KG1 (cell line): Measurements from ENCODE around the gene RGS12.
"Not testable (repeated sequence)": the region's sequence is repeated elsewhere in the genome, so short reads cannot be mapped to it uniquely, and the experiment has no call there.

Experiments
- DNase-seq: peaks from one replicate; lab custom pipeline; 2025; lab: John Stamatoyannopoulos, UW

RGS12 gene

DNA sequence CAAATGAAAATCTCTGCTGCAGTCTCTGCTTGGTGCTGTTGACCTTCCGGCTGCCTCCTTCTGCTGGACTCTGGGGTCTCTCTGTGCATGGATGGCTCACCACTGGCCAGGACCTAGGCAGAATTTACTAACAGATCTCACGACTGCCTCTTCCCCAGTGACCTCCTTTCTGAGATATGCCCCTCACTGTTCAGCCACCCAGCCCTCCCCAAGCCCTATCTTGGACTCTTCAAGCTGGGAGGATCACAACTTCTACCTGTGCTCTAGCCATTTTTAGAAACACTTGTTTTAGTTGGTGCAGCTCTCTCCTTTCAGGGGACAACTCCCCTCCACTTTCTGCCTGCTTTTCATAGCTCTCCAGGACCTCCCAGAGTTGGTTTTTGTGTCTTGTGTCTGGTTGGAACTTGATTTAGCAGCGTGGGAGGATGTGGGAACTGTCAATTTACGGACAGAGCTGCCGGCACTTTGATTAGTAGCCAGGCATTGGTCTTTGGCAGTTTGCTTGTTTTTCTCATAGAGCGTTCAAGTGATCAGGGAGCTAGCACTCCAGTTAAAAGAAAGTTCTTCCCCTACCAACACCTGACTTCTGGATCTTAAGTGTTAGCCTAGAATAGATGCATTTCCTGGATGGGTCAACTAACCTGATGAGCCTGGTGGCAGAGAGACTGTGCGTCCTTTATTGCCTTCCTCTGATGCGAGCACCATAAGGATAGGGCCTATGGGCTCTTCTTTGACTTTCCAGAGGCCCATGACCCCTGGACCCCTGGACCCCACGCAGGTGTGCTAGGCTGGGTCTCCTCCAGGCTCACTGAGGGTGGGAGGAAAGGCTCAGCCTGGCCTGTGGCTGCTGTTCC lies 6.5 kb downstream of the RGS12 start:
- no peak for DNase-seq

DNA sequence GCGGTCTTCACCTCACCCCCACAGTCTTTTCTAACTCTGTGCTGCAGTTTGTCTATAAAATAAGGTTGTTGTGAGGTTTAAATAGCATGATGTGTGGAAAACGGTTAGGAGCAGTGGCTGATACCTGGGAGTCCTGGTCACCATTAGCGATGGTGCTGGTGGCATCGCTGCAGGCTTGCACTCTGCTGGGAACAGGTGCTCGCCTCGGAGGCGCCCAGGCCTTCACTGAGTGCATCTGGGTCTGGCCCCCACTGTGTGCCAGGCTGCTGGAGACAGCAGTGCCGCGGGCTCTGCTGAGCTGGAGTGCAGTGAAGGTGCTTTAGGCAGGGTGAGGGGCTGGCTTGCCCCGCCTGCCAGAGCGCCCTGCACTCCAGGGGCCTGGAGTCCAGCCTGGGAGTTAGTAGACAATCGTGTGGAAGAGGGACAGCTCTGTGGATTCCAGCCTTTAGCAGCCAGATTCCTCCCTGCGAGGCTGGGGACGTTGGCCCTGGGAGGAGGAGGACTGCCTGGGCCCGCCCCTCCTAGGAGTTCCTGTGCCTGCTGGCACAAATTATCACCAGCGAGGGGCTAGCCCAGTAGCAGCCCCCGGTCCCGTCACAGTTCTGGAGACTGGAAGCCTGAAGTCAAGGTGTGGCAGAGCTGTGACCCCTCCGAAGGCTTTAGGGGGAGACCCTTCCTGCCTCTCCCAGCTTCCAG lies 7.3 kb downstream of the RGS12 start:
- DNase-seq, result no peak

- not testable (repeated sequence) for DNase-seq
Measured at GRCh38 chr4:3300882-3301281, 8.1 kb downstream of the RGS12 start.

- DNase-seq, result no peak
Measured at GRCh38 chr4:3301450-3302172, 8.8 kb downstream of the RGS12 start.

DNA sequence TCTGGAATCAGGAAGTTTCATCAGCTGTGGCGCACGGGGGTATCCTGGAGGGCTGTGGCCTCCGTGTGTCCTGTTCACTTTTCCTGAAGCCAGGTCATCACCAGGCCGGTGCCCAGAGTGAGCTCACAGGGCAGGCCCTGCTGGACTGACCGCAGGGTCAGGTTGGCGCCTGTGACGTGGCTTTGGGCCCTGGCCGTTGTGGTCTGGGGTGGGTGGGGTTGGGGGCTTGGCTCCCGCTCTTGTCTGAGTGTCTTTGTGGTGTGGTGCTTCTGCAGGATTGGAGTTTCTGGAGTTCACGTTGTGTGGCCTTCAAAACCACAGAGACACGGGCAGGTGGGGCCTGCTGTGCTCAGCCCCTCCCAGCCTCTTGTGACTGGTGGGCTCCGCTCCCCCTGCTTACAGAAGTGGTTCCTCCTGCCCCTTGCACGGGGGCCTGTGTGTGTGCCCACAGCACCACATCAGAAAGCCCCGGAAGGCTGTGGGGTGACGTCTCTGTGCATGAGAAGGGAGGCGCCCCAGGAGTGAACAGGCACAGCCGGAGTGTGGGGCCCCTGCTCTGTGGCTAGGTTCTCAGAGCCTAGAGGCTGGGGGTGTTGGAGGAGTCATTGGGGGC lies 9.5 kb downstream of the RGS12 start:
- DNase-seq, result no peak

DNA sequence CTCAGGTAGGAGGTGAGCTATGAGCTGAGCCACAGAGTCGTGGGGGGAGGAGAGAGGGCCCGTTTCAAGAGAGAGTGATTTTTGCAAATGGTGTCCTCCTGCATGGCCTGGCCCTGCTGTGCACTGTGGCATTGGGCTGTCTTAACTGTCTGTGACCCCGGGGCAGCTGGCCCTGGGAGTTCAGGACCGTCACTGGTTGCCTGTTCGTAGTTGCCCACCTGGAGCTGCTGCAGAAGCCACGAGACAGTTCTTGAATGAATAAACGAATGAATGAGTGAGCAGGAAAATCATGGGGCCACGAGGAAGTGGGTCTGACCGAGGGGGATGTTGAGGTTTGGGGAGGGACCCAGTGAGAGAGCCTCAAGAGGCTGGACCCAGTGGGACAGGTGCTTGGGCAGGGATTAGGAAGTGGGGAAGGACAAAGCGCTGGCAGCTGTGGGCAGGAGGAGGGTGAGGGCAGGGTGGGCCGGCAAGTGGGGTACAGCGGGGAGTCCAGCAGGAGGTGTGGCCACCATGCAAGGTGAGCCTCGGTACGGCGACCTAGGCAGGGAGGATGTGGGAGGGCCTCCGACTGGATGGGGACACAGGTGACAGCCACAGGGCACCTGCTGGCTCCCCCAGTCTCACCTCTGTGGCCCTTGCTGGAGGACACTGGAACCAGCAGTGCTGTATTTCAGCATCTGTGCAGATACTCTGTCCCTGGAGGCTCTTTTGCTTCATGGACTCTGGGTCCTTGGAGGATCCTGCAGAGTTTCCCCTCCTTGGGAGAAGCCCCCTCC lies 10.2 kb downstream of the RGS12 start:
- DNase-seq, result no peak

GRCh38 chr4:3303565-3303824 lies 10.7 kb downstream of the RGS12 start:
- DNase-seq, result no peak

- DNase-seq, result no peak
Measured at GRCh38 chr4:3303923-3304710, 11.3 kb downstream of the RGS12 start.

DNA sequence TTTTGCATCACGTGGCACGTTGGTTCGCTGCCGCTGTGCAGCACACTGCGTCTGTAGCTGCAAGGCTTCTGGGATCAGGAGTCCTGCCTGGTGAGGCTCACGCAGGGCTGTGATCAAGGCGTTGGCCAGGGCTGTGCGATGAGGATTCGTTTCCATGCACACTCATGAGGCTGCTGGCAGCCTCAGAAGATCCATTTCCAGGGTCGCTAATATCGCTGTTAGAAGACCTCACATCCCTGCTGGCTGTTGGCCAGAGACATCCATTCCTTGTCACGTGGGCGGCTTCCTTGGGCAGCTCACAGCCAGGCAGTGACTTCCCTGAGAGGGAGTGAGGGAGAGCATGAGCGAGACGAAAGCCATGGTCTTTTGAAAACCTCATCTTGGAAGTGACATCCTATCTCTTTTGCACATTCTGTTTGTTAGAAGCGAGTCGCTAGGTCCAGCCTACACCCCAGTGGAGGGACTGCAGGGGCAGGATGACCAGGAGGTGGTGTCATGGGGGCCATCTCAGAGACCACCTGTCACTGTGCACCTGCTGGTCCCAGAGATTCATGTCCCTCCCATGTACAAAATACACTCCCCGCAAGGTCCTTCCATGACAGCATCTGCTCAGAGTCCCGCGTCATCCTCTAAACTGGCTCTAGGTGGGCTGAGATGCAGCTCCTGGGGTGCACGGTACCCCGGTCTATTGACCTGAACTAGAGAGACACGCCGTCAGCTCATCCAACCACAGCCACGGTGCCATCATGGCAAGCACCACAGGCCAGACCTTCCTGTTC lies 12.2 kb downstream of the RGS12 start:
- no peak for DNase-seq

DNA sequence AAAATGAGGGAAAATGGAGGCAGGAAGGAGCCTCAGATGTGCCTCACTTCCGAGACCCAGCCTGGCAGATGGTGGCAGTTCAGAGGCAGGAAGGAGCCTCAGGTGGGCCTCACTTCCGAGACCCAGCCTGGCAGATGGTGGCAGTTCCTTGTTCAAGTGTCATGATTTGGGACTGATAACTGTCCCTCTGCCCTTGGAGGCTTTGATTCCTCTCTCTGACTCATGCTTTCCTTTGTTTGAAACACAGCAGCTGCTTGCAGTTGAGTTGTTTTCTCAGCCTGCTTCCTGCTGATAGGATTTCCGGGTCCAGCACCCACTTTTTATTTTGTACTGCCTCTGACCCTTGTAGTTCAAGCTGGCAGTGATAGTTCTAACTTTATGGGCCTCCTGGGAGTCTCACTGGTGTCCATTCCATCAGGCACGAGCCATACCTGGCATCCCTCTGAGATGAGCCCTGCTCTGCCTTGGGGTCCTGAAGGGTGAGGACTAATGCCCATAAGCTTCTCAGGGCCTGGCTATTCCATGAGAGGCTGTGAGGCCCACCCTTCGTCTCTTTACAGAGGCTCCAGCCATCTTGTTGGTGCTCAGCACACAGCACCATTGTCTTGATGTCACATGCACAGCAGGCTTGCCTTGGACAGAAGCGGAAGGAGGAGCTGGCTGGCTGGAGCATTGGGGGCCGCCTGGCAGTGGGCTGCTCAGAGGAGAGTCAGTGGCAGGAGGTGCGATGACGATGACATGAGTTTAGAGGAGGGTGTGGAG lies 13.0 kb downstream of the RGS12 start:
- no peak for DNase-seq

DNA sequence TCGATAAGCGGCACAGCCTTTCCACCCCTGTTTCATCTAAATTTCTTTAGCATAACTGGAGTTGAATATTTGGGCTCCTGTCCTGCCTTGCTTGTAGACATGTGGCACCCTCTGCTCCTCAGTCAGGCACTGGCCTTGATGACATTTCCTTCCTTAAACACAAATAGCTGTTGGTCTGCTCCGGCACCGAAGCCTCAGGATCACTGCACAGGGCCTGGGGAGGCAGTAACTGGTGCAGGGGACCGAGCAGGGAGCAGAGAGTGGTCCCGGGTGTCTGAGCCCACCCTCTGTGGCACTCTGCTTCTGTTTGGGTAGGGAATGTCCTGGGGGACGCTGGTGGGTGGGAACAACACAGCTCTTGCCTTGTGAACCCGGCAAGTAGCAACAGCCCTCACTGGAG lies 13.6 kb downstream of the RGS12 start:
- no peak for DNase-seq

- DNase-seq, result no peak
Measured at GRCh38 chr4:3307060-3307459, 14.2 kb downstream of the RGS12 start.

DNA sequence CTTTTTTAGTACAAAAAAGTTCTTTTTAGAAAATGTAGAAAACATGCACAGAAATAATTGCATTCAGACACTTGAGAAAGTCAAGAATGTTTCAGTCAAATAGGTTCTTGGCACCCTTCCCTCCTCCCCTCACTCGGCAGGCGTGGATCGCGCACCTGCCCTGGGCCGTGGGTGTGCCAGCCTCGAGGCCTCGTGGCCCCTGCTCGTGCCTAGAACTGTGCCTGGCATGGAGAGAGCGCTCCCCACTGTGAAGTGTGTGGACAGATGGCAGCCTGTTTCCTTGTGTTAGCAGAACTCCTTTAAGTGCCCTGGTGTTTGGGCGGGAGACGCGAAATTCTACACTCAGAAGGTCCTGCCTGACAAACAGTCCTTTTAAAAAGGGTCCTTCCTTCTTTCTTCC lies 14.7 kb downstream of the RGS12 start:
- no peak for DNase-seq

- no peak for DNase-seq
Measured at GRCh38 chr4:3307891-3308575, 15.2 kb downstream of the RGS12 start.

- DNase-seq, result no peak
Measured at GRCh38 chr4:3308691-3309090, 15.9 kb downstream of the RGS12 start.

DNA sequence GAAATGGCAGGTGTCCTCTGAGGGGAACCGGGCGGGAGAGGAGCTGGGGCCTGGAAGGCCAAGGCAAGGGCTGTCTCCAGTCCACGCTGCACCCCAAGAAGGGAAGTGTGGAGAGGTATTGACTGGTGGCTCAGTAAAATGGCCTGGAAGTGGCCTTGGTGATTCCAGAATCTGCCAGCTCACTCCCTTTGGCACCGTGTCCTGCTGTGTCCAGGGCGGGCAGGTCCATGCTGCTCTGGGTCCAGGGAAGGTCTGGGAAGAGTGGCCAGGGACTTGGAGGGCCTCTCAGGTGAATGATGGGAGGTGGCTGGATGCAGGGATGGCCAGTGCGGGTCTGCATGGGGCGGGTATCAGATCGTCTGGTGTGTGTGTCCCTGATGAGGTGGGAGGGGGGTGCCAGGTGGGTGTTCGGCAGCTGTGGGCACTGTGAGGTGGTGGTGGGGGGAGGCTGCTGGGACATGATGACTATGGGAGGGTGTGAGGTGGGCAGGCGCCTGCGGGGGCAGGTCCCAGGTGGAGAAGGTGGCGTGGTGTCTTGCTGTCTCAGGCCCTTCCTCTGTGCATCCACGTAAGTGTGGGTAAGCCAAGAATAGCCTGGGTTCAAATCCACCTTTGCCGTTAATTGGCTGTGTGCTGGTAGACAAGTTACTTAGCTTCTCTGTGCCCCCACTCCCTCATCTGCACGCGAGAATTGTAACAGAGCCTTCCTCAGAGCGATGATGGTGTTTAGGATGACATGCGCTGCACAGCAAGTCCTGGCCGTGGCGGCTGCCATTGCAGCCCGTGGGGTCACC lies 17.7 kb downstream of the RGS12 start:
- no peak for DNase-seq

GRCh38 chr4:3311095-3311372 lies 18.2 kb downstream of the RGS12 start:
- no peak for DNase-seq

- no peak for DNase-seq
Measured at GRCh38 chr4:3311489-3312171, 18.8 kb downstream of the RGS12 start.
